CD8-positive, alpha-beta memory T cell (primary cell): ENCODE results near the gene AGFG2. TPM values are rescaled to one million over a fixed set of nuclear protein-coding genes. Genes with fewer than 3 reads are reported as not detected.

Source experiments
- CTCF ChIA-PET: fragments of 350-600 bp; sonication (Branson Sonifier 250); formaldehyde crosslinking; loops from one replicate; lab custom pipeline; 2021; ENCODE audit warnings: antibody characterized with exemption; lab: Charles Lee
- POLR2A ChIA-PET: fragments of 350-600 bp; sonication (Branson Sonifier 250); formaldehyde crosslinking; loops from one replicate; lab custom pipeline; 2021; ENCODE audit warnings: antibody characterized with exemption; lab: Charles Lee
- DNase-seq, 5 donors: peaks; one replicate each; pipeline versions ENCODE4 v3.0.0 to v3.0.0-alpha.2; 2020 to 2022; ENCODE audit warnings: mixed read lengths in 1 of 5
- H3K27ac ChIP-seq: one replicate; pipeline ENCODE4 v1.7.0; 2013; ENCODE audit warnings: low read depth, mild to moderate bottlenecking, low read length, moderate library complexity
- H3K27me3 ChIP-seq: 2 replicates; pipeline ENCODE4 v1.7.0; 2013; ENCODE audit warnings: low read length, mild to moderate bottlenecking; ENCODE audit not compliant: insufficient read depth, poor library complexity, severe bottlenecking
- H3K36me3 ChIP-seq: 2 replicates; pipeline ENCODE4 v1.7.0; 2013; ENCODE audit warnings: mild to moderate bottlenecking, low read length, moderate library complexity; ENCODE audit not compliant: insufficient read depth
- H3K4me1 ChIP-seq: 2 replicates; pipeline ENCODE4 v1.7.0; 2013; ENCODE audit warnings: mild to moderate bottlenecking, low read length, moderate library complexity; ENCODE audit not compliant: insufficient read depth
- H3K4me3 ChIP-seq: 2 replicates; pipeline ENCODE4 v1.7.0; 2013; ENCODE audit warnings: mild to moderate bottlenecking, low read length
- H3K9me3 ChIP-seq: 2 replicates; pipeline ENCODE4 v1.7.0; 2013; ENCODE audit warnings: mild to moderate bottlenecking, low read length
- H3K27ac Mint-ChIP-seq, 8 donors: one replicate each; pipeline ENCODE4 v1.8.0; 2020 to 2021; ENCODE audit warnings: mixed read lengths in 8 of 8, mild to moderate bottlenecking in 6 of 8, inconsistent platforms in 3 of 8, moderate library complexity in 3 of 8
- H3K27me3 Mint-ChIP-seq, 2 donors: one replicate each; pipeline ENCODE4 v1.8.0; 2020 to 2021; ENCODE audit warnings: mixed read lengths in 2 of 2, mild to moderate bottlenecking in 1 of 2, moderate library complexity in 1 of 2
- H3K36me3 Mint-ChIP-seq, 3 donors: one replicate each; pipeline ENCODE4 v1.8.0; 2020 to 2021; ENCODE audit warnings: mixed read lengths in 3 of 3, inconsistent platforms in 1 of 3, mild to moderate bottlenecking in 1 of 3
- H3K4me1 Mint-ChIP-seq, 3 donors: one replicate each; pipeline ENCODE4 v1.8.0; 2020 to 2021; ENCODE audit warnings: mixed read lengths in 3 of 3, inconsistent platforms in 1 of 3, mild to moderate bottlenecking in 1 of 3
- H3K4me3 Mint-ChIP-seq, 7 donors: one replicate each; pipeline ENCODE4 v1.8.0; 2020 to 2021; ENCODE audit warnings: mixed read lengths in 7 of 7, mild to moderate bottlenecking in 6 of 7, moderate library complexity in 4 of 7, inconsistent platforms in 2 of 7
- H3K9me3 Mint-ChIP-seq, 5 donors: one replicate each; pipeline ENCODE4 v1.8.0; 2020 to 2022; ENCODE audit warnings: mixed read lengths in 5 of 5, mild to moderate bottlenecking in 3 of 5, moderate library complexity in 2 of 5, inconsistent platforms in 1 of 5
- polyA plus RNA-seq: library from polyadenylated mRNA; unstranded; fragments of 300-500 nt; fragmentation: Illumina TruSeq; gene quantifications from one replicate; pipeline ENCODE4 v1.2.3, GENCODE V29; 2021
- total RNA-seq, 2 experiments: library from RNA; stranded (reverse); gene quantifications; one replicate each; pipeline ENCODE4 v1.2.3, GENCODE V29; 2021

The AGFG2 gene
- total and polyA plus RNA-seq, 3 experiments from 2014 or later, result 36.2 to 63.1 (median 60.5) TPM

GRCh38 chr7:100584683-100585510, 45.9 kb downstream of the AGFG2 start:
- peaks cover 30 to 53% (median 31%) of the 10 kb centered on the region in 3 donors for H3K4me1 Mint-ChIP-seq
- ChIA-PET POLR2A (interaction anchor here (0.6 to 6.0 kb wide), 22 partner anchors 7 to 156 kb away, joined by 3 to 42 read pairs (median 8); partner anchors contain the start of genes AGFG2, MEPCE, MOSPD3 and POP7), CTCF (interaction anchor here (0.6 to 9.5 kb wide), 20 partner anchors 12 to 267 kb away, joined by 3 to 133 read pairs (median 4); partner anchors contain the start of genes AGFG2, GNB2, MEPCE and MOSPD3)
- Histone ChIP-seq H3K4me1 (peaks cover 54% of the 10 kb centered on the region), H3K27me3 (no peaks in the 10 kb centered on the region), H3K9me3 (no peaks in the 10 kb centered on the region), H3K27ac (peak overlapping the region; percentile 92), H3K4me3 (peak overlapping the region; percentile 87), H3K36me3 (peaks cover 27% of the 10 kb centered on the region)
- peak overlapping the region; percentile 85 to 99 (median 95) for H3K27ac Mint-ChIP-seq
- H3K27me3 Mint-ChIP-seq, result peaks cover 0 to 5% of the 10 kb centered on the region in 2 donors
- peak overlapping the region; percentile 91 to 99 (median 98) for H3K4me3 Mint-ChIP-seq
- H3K9me3 Mint-ChIP-seq, result no peaks in the 10 kb centered on the region
- DNase-seq, result no peak
- H3K36me3 Mint-ChIP-seq, result peaks cover 0 to 24% (median 0%) of the 10 kb centered on the region in 3 donors

- Histone ChIP-seq H3K27ac (peak within 1 kb of the TSS; percentile 92), H3K9me3 (no peaks in the 10 kb centered on the region), H3K4me1 (peaks cover 48% of the 10 kb centered on the region), H3K27me3 (no peaks in the 10 kb centered on the region), H3K36me3 (peaks cover 19% of the 10 kb centered on the region), H3K4me3 (peak within 1 kb of the TSS; percentile 87)
- peak in 4 of 5 donors; percentile 62 to 74 (median 68) for DNase-seq
- Mint-ChIP-seq H3K27ac (peak within 1 kb of the TSS; percentile 85 to 99 (median 95)), H3K27me3 (peaks cover 6 to 7% of the 10 kb centered on the region in 2 donors), H3K4me3 (peak within 1 kb of the TSS; percentile 91 to 99 (median 98)), H3K36me3 (peaks cover 0 to 24% (median 0%) of the 10 kb centered on the region in 3 donors), H3K4me1 (peaks cover 30 to 53% (median 31%) of the 10 kb centered on the region in 3 donors), H3K9me3 (no peaks in the 10 kb centered on the region)
- CTCF ChIA-PET, result interaction anchor here (0.9 to 9.5 kb wide), 29 partner anchors 8 to 157 kb away, joined by 3 to 133 read pairs (median 5); partner anchors contain the start of genes AGFG2, GNB2, MEPCE and MOSPD3
- POLR2A ChIA-PET, result interaction anchor here (0.6 to 6.0 kb wide), 31 partner anchors 8 to 1081 kb away, joined by 3 to 42 read pairs (median 6); partner anchors contain the start of genes AGFG2, GNB2, LAMTOR4 and MEPCE
Observed at GRCh38 chr7:100585511-100586265, 46.7 kb downstream of the AGFG2 start, which contains the start of gene LRCH4. LRCH4 (minus strand) TSS chr7:100586129; CDS start chr7:100586100, 29 bp downstream.

GRCh38 chr7:100586266-100587025, 47.4 kb downstream of the AGFG2 start, which contains the start of gene FBXO24:
FBXO24 (plus strand) TSS chr7:100586328; CDS start chr7:100586626, 298 bp downstream.
- Mint-ChIP-seq H3K27ac (peak within 1 kb of the TSS; percentile 85 to 99 (median 95)), H3K4me3 (peak within 1 kb of the TSS; percentile 91 to 99 (median 98)), H3K9me3 (no peaks in the 10 kb centered on the region), H3K4me1 (peaks cover 30 to 53% (median 31%) of the 10 kb centered on the region in 3 donors), H3K36me3 (peaks cover 0 to 24% (median 0%) of the 10 kb centered on the region in 3 donors), H3K27me3 (peaks cover 6 to 8% of the 10 kb centered on the region in 2 donors)
- CTCF ChIA-PET, result interaction anchor here (0.7 to 9.5 kb wide), 25 partner anchors 8 to 158 kb away, joined by 3 to 133 read pairs (median 5); partner anchors contain the start of genes MEPCE, MOSPD3, NYAP1 and PCOLCE
- H3K27me3 ChIP-seq, result no peaks in the 10 kb centered on the region
- no peaks in the 10 kb centered on the region for H3K9me3 ChIP-seq
- peaks cover 11% of the 10 kb centered on the region for H3K36me3 ChIP-seq
- H3K4me1 ChIP-seq, result peaks cover 40% of the 10 kb centered on the region
- POLR2A ChIA-PET, result interaction anchor here (0.6 to 6.0 kb wide), 31 partner anchors 8 to 1082 kb away, joined by 3 to 42 read pairs (median 6); partner anchors contain the start of genes AGFG2, GNB2, LAMTOR4 and MEPCE
- peak within 1 kb of the TSS; percentile 87 for H3K4me3 ChIP-seq
- H3K27ac ChIP-seq, result peak within 1 kb of the TSS; percentile 92
- peak; percentile 99 to 100 (median 99) for DNase-seq

GRCh38 chr7:100588438-100588837, 49.4 kb downstream of the AGFG2 start:
- CTCF ChIA-PET, result interaction anchor here (0.7 to 9.5 kb wide), 15 partner anchors 9 to 139 kb away, joined by 3 to 133 read pairs (median 5); partner anchors contain the start of genes MOSPD3 and POP7
- Histone ChIP-seq H3K4me3 (no peak overlapping the region), H3K27me3 (no peaks in the 10 kb centered on the region), H3K4me1 (peaks cover 21% of the 10 kb centered on the region), H3K9me3 (no peaks in the 10 kb centered on the region), H3K36me3 (no peaks in the 10 kb centered on the region), H3K27ac (no peak overlapping the region)
- Mint-ChIP-seq H3K36me3 (peaks cover 0 to 16% (median 0%) of the 10 kb centered on the region in 3 donors), H3K4me3 (peak overlapping the region; percentile 40 to 82 (median 65)), H3K27me3 (peaks cover 8 to 10% of the 10 kb centered on the region in 2 donors), H3K27ac (no peak overlapping the region), H3K4me1 (peaks cover 19 to 34% (median 20%) of the 10 kb centered on the region in 3 donors), H3K9me3 (no peaks in the 10 kb centered on the region)
- DNase-seq, result no peak
- POLR2A ChIA-PET, result interaction anchor here (0.5 to 1.1 kb wide), 3 partner anchors 18 to 138 kb away, joined by 4 to 7 read pairs (median 4); no protein-coding TSS in a partner anchor

GRCh38 chr7:100589341-100589947, 50.4 kb downstream of the AGFG2 start:
- peaks cover 8 to 10% of the 10 kb centered on the region in 2 donors for H3K27me3 Mint-ChIP-seq
- peaks cover 11 to 23% (median 14%) of the 10 kb centered on the region in 3 donors for H3K4me1 Mint-ChIP-seq
- ChIA-PET CTCF (interaction anchor here (0.7 to 9.5 kb wide), 15 partner anchors 8 to 126 kb away, joined by 3 to 133 read pairs (median 4); partner anchors contain the start of genes MOSPD3 and POP7), POLR2A (interaction anchor here (1.1 kb wide), 1 partner anchor 21 kb away, joined by 4 read pairs; no protein-coding TSS in a partner anchor)
- no peaks in the 10 kb centered on the region for H3K36me3 ChIP-seq
- no peak for DNase-seq
- no peaks in the 10 kb centered on the region for H3K9me3 Mint-ChIP-seq
- peaks cover 0 to 10% (median 0%) of the 10 kb centered on the region in 3 donors for H3K36me3 Mint-ChIP-seq
- H3K4me3 Mint-ChIP-seq, result peak overlapping the region in 1 of 7 donors; percentile 60
- H3K27ac Mint-ChIP-seq, result no peak overlapping the region
- no peak overlapping the region for H3K4me3 ChIP-seq
- H3K4me1 ChIP-seq, result peaks cover 13% of the 10 kb centered on the region
- no peaks in the 10 kb centered on the region for H3K27me3 ChIP-seq
- no peak overlapping the region for H3K27ac ChIP-seq
- no peaks in the 10 kb centered on the region for H3K9me3 ChIP-seq

GRCh38 chr7:100590077-100590737, 51.2 kb downstream of the AGFG2 start:
- H3K9me3 Mint-ChIP-seq, result no peaks in the 10 kb centered on the region
- peak overlapping the region in 1 of 8 donors; percentile 29 for H3K27ac Mint-ChIP-seq
- H3K27me3 Mint-ChIP-seq, result peaks cover 8 to 10% of the 10 kb centered on the region in 2 donors
- no peak overlapping the region for H3K4me3 Mint-ChIP-seq
- ChIA-PET CTCF (interaction anchor here (0.9 to 9.5 kb wide), 8 partner anchors 15 to 121 kb away, joined by 3 to 133 read pairs (median 9); partner anchors contain the start of genes MOSPD3 and POP7), POLR2A (interaction anchor here (0.6 kb wide), 1 partner anchor 93 kb away, joined by 8 read pairs; no protein-coding TSS in a partner anchor)
- H3K27me3 ChIP-seq, result no peaks in the 10 kb centered on the region
- H3K9me3 ChIP-seq, result no peaks in the 10 kb centered on the region
- peaks cover 8 to 16% (median 9%) of the 10 kb centered on the region in 3 donors for H3K4me1 Mint-ChIP-seq
- peaks cover 6% of the 10 kb centered on the region for H3K4me1 ChIP-seq
- no peaks in the 10 kb centered on the region for H3K36me3 ChIP-seq
- H3K27ac ChIP-seq, result no peak overlapping the region
- no peak overlapping the region for H3K4me3 ChIP-seq
- DNase-seq, result no peak
- peaks cover 0 to 7% (median 0%) of the 10 kb centered on the region in 3 donors for H3K36me3 Mint-ChIP-seq
